ENCODE data around the gene WRAP73.

WRAP73 gene

DNA sequence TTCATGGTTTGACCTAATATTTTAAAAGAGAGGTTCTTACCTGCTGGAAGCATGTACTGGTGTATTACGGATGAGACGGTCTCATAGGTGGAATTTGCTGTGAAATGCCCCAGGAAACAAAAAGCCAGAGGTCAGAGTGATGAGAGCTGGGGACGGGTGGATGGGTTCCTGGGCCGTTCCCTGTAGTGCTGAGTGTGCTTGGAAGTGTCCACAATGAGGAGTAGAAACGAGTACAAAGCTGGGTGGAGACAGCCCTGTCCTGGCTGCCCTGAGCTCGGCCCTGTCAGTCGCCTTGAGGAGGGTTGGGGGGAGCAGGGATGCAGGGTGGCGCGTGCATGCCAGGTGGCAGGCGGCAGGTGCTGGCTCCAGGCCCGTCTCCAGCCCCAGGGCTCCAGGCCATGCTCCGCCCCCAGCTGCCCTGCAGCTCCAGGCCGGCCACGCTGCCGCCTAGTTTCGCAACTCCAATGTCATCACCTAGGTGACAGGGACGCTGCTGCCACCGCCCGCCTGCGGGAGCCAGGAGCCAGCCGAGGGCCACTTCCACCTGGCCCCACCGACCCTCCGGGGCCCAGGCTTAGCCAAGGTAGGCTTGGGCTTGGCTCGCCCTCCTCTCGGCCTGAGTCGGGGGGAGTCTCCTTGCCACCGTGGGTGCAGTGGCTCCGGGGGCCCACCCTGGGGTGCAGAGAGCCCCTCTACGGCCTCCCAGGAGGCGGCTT, 18.8 kb upstream of the WRAP73 start:
- DNase-seq (ENCODE audit: low spot score): no peak

DNA sequence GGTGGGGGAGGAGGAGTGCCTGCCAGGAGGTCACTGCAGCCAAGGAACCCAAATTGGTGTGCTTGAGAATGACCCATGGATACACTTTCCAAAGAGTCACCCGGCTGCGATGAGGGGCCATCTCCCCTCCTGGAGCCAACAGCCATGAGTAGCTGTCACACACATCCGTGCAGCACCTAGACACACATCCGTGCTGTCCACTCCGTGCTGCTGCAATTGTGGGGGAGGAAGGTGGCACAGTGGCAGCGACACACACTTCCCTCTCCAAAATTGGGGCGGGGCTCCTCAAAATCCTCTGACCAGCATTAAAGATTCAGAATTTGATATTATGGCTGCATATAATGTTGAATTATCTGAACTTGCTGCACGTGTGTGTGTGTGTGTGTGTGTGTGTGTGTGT, 18.2 kb upstream of the WRAP73 start:
- no peak for DNase-seq (ENCODE audit: low spot score)

DNA sequence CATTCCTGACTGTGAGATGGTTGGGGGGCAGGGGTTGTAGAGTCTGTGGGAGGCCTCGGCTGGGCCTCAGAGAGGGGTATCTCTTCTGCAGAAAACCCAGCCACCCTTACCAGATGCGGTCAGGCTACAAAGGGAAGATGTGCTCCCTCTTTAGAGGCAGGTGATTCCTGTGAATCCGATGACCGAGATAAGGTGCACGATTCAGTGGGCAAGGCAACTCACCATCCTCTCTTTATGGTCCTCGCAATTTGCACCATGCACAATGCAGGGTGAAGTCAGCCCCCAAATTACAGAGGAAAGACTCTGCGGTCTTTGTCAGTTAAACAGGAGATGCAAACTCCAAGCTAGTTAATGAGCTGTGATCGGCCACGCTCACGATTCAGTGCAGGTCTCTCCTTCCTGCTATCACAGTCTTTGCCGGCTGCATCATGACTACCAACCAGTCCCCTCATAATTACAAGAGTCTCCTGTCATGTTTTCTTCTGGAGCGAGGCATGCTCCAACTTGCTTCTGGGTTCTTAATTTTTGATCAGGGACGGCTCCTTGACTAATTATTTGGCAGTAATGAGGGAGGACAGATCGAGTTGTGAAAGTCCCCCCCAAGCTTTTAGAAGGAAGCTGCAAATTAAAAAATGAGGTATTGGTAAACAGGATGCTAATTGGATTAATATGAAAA, 14.9 kb upstream of the WRAP73 start:
- DNase-seq (ENCODE audit: low spot score): no peak

DNA sequence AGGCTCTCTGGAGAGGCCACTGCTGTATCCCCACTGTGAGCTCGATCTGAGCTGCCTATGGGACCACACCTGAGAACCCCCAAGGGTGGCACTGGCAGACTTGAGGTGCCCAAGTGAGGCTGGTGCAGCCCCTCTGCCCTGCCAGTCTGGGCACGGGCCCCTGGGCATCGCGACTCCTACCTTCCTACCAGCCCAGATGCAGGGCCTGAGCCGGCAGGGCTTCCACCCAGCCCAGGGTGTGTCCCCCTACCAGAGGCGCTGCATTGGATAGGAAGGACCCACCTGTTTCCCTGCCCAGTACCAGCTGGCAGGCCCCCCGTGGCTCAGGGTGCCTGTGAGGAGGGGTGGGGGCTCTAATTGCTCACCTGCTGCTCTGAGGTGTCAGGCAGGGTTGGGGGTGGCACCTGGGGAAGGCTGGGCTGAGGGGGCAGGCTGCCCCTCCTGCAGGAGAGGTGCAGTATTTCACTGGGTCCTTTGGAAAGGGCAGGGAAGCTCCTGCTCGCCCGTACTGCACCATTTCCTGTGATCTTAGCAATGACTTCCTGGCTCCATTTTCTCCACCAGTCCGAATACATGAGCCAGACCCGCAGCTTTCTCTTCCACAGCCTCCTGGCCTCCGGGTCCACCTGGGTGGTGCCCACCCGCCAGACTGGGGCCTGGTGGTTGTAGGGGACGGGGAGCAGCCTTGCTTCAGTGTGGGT, 14.2 kb upstream of the WRAP73 start:
- DNase-seq (ENCODE audit: low spot score): no peak

DNA sequence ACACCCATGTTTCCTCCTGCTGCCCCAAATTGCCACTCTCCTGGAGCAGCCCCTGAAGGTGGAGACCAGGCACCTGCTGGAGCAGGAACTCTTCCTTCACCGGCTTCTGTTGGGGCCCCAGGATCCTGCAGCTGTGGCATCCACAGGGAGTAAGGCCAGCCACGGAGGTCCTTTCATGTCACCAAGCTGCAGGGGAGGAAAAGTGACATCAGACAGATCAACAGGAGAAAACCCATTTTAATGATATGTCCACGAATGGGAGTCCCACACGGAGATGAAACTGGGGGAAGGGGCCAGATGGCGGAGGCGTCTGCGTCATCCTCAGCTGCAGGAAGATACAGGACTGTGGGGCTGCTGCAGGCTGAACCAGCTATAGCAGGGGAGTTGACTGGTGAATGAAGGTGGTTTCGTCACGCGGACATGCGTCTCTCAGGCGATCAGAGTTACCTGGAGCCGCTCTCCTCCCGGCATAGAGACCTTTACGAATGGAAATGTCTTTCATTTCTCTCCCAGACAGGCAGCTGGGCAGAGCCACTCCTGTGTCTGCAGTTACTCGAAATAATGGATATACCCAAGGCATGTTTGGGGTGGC, 12.3 kb upstream of the WRAP73 start:
- DNase-seq (ENCODE audit: low spot score): no peak

DNA sequence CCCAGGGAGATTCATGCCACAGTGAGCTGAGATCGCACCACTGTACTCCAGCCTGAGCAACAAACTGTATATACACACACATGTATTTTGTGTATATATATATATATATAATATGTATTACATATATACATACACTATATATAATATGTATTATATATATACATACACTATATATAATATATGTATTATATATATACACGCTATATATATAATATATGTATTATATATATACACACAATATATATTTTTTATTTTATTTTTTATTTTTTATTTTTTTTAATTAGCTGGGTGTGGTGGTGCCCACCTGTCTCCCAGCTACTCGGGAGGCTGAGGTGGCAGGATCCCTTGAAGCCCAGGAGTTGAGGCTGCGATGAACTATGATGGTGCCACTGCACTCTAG, 11.7 kb upstream of the WRAP73 start:
- DNase-seq (ENCODE audit: low spot score): no peak

DNA sequence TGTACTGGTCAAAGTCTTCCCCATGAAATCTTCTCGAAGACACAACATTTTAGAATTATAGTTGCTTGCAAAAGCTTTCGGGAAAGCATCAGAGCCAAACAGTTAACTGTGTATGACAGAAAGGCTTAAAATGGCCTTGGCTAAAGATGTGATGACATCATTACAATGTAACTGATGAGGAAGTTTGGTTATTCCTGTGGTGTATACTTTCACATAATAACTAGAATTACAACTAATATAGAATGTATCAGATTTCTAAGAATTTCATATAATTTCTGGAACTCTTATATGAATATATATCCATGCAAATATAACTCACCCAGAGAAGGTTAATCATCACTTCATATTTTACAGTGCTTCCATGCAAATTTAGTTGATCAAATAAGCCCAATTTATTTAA, 10.8 kb upstream of the WRAP73 start:
- no peak for DNase-seq (ENCODE audit: low spot score)

DNA sequence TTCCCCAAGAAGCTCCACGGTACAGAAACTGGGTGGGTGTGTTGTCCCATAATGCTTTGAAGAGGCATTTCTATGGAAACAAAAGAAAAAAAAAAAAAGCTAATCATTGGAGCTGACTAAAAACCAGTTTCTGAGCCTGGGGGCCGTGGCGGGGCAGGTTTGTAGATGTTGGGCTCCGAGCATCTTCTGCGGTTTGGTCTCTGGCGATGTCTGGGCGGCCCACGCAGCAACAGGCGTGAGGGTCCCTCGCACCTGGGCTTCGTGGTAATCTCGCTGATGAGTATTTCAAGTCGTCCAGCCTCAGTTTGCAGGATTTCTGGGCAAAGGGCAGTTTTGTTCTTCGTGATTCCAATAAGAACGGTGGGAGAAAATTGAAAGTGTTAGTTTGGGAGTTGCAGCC, 9.2 kb upstream of the WRAP73 start:
- DNase-seq (ENCODE audit: low spot score): no peak

DNA sequence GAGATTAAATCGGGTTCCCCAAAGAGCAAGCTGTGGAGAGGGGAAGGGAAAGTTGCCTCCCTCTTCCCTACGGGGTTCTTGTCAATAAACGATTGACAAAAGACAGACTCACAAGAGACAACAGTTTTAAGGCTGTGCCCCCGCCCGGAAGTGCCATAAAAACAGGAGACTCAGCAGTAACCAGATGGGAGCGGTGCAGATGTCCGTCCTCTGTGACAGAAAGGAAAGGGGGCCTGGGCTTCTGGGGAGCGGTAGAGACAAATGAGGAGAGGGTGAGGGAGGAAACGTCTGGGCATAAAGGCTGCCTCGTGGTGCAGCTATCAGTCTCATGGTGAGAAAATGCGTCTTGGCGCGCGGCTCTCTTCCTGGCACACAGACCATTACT, 8.3 kb upstream of the WRAP73 start:
- DNase-seq (ENCODE audit: low spot score): no peak

DNA sequence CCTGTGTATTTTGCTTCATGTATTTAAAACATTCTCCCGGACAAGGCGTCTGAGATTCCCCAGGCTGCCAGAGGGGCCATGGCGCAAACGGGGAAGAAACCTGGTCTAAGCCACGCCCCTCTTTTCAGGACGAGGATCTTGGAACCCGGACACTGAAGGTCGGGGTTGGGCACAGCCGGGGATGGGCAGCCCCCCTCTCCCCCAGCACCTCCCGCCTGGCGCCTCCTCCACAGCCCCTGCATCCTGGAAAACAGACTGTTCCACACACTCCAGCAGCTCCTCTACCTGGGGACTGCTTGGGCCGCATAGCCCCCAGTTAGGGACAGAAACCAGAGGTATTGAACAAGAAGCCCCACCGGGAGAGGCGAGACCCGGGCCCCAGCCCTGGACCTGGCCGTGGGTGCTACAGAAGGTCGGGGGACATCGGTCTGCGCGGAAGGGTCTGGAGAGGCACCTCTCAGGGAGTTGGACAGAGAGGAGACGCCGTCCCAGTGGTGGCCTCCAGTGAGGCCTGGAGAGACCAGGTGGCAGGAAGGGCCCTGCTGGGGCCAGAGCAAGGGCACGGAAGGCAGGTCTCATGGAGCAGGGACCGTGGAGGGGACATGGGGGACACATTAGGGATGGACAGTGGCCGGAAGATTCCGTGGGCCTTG, 7.8 kb upstream of the WRAP73 start:
- no peak for DNase-seq (ENCODE audit: low spot score)

DNA sequence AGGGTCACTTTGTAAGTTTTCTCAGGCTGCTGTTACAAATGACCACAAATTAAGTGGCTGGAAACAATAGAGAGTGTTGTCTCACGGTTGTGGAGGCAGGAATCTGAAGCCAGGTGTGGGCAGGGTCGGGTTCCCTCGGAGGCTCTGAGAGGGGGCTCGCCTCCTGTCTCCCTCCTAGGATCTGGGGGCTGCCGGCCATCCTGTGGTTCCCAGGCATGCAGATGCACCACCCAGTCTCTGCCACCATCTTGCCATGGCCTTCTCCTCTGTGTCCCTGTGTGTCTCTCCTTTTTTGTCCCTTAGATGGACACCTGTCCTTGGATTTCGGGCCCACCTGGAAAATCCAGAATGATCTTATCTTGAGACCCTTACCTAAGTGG, 7.2 kb upstream of the WRAP73 start:
- DNase-seq (ENCODE audit: low spot score): no peak

DNA sequence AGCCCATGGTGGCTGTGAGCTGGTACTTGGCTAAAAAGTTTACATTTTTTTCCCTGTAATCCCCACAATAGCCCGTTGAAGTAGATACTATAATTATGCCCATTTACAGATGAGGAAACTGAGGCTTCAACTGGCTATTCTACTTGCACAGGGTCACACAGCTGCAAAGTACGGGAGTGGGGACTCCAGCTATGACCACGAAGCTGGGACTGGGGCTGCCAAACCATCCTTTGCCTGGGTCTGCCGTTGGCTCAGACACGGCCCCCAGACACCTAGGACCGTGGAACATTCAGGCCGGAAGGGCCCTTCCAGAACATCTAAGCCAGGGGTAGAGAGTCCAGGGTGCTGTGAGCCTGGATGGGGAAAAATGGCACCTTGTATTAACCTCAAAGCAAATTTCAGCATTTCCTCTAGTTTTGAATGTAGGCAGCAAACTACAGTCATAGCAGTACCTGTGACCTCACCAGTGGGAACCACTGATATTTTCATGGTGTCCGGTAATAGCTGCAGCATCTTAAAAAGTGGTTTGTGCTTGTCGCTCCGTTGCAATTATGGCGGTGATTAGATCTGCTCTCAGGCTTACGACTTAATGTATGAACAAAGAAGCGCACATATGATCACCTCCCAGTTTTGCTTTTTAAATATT, 6.7 kb upstream of the WRAP73 start:
- DNase-seq (ENCODE audit: low spot score): peak; percentile 67

DNA sequence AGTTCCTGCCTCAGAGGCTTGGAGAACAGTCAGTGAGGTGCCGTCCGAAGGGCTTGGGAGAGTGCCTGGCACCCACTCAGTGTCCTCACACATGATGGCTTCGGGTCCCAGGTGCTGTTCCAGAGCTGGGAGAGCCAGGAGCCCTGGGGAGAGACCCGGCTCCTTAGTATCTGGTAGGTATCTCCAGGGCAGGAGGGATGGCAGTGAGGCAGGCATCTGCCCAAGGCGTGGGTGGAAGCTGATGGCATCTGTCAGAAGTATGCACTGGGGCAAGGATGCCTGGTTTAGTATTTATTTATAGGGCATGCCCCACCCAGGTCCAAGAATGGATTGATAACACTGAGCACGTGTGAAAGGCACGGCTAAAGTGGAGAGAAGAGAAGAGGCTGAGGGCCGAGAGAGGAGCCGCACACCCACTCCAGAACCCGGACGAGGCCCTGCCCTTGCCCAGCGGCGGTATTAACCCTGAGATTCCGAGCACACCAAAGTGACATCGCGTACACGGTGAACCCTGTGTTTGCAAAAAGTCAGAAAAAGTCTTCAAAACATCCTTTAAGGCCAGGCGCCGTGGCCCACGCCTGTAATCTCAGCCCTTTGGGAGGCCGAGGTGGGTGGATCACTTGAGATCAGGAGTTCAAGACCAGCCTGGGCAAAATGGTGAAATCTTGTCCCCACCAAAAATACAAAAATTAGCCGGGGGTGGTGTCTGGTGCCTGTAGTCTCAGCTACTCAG, 4.8 kb upstream of the WRAP73 start:
- DNase-seq (ENCODE audit: low spot score): no peak

DNA sequence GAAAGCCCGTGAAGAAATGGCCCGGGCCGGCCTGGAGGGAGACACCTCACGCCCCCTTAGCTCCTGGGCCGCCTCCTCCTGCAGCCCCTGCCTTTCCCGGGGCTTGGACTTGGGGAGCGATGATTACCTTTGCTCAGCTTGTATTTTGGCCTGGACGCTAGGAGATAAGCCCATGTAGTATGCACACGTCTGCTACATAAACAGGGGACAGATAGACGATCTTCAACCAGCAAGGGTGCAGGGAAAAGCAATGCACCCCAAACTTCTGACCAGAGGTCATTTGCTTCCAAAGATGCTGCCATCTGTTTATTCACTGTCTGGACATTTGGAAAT, 3.3 kb upstream of the WRAP73 start:
- no peak for DNase-seq (ENCODE audit: low spot score)

DNA sequence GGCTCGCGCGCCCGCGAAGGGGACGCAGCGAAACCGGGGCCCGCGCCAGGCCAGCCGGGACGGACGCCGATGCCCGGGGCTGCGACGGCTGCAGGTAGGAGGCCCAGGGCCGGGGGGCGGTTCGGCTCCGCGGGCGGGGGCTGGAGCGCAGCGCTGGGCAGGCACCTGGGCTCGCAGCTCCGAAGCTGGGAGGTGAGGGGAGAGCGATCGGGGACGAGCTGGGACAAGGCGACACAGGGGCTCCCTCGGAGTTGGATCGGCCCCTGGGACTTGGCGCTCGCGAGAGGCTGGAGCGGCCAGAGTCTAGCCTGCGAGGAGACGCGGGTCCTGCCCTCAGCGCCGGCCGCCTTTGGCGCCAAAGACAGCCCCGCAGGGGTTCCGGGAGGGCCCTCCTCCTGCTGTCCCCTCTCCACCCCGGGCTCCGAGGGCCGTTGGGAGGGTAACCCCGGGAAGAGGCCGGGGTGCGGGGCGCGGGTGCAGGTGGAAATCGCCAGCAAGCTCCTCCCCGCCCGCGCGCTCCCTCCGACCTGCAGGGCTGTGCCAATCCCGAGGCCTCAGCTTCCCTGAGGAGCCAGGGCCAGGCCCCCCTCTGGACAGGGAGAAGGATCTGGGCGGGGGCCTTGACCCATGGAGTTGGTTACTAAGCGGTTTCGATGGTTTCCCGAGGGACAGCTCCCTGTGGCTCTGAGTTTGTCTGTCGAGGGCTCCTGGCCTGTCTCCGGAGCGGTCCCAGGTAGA, 2.8 kb upstream of the WRAP73 start:
- no peak for DNase-seq (ENCODE audit: low spot score)

DNA sequence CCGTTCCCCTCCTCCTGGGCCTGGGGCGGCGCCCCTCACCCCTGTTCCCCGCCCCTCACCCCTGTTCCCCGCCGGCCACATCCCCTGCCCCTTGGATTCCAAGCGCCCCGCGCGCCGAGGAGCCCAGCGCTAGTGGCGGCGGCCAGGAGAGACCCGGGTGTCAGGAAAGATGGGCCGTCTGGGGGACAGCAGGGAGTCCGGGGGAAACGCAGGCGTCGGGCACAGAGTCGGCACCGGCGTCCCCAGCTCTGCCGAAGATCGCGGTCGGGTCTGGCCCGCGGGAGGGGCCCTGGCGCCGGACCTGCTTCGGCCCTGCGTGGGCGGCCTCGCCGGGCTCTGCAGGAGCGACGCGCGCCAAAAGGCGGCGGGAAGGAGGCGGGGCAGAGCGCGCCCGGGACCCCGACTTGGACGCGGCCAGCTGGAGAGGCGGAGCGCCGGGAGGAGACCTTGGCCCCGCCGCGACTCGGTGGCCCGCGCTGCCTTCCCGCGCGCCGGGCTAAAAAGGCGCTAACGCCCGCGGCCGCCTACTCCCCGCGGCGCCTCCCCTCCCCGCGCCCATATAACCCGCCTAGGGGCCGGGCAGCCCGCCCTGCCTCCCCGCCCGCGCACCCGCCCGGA, 2.1 kb upstream of the WRAP73 start, which contains the start of gene TP73:
TSS of gene TP73 (plus strand) at position 587 of the 618 bp plus-strand sequence. CDS start 29,850 bp downstream, outside the sequence.
- DNase-seq (ENCODE audit: low spot score): no peak

DNA sequence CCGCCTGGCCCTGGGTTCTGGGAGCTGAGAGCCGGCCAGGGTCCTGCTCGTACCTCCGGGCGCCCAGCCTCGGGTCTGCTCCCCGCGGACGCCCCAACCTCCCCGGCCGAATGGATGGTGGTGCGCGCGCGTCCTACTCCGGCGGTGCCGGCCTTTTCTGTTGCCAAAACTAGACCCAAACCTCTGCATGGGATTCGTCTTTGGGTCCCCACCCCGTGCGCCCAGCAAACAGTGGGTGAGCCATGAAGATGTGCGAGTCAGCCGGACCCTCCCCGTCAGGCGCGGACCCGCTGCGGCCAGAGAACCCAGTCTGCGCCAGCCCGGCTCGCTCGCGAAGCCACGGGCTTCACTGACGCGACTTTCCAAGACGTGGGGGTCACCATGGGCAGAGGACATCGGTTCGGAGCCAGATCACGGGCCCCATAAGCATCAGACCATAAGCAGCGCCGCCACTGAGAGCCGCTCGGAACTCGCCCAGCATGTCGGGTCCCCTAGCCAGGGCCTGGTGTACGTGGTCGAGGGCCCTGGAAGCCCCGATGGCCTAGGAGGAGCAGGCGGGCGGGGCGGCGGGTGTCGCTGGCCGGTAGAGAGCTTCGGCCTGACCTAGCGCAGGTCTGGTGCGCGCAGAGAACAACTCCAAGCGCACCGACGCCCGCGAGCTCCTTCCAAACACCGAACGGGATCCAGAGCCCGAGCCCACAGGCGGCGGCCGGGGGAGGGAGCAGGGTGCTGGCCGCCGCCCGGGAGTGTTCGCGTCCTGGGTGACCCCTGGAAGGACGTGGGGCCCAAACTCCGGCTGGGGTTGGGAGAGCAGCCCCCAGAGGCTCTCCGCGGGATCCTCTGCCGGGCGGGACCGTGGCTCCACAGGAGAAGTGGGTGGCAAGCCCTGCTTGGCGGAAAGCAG, 1.4 kb upstream of the WRAP73 start:
- DNase-seq (ENCODE audit: low spot score): no peak

DNA sequence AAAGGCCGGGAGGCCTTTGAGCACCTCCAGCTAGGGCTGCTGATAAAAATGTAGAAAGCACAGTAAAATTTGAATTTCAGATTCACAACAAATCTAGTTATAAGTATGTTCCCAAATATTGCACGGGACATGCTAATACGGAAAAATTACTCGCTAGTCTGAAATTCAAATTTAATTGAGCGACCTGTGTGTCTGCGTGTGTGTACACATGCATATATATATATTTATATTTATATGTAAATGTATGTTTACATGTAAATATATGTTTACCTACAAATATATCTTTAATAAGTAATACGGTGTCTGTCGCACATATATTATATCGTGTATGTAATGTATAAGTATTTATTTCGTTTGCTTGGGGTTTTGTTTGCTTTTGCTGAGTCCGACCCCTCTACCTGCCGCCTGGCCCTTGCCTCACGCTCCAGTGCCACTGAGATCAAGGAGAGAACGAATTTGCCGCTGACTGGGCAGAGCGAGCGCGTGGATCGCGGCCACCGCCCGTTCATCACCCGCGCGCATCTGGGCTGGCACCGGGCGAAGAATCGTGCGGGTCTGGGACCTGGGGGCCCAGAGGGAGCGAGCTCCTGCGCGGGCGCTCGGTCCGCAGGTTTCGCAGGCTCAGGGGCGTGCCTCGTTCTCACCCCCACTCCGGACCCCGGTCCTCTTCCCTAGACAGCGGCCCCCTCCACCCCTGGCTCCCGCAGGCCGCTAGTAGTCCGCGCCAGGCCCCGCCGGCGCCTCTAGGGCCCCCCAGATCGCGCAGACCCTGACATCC, 534 bp upstream of the WRAP73 start:
- DNase-seq (ENCODE audit: low spot score): no peak

Measured in activated CD4-positive, alpha-beta T cell treated with anti-CD3 and anti-CD28 coated beads, Interleukin-2, Interleukin-4, amounts not matched to agents 100 ng/mL and 50 ng/mL, durations not matched to agents 16 hours and 8 hours (primary cell).